Neural cell (in vitro differentiated cells): ENCODE data around the gene STX7. TPM values are rescaled to one million over a fixed set of nuclear protein-coding genes. Genes with fewer than 3 reads are reported as not detected.
"Not testable (repeated sequence)": the region's sequence is repeated elsewhere in the genome, so short reads cannot be mapped to it uniquely, and the experiment has no call there.

Source experiments
- H2AFZ ChIP-seq: fragments of 200-600, 300-800 bp; sonication (generic), shearing (Covaris generic); 2 replicates; pipeline ENCODE4 v1.6.0; 2014; ENCODE audit warnings: low read depth, mild to moderate bottlenecking, antibody characterized with exemption, low read length, moderate library complexity
- H3F3A ChIP-seq: fragments of 200-600 bp; shearing (Covaris generic); 2 replicates; pipeline ENCODE4 v1.6.1; 2016; ENCODE audit warnings: mild to moderate bottlenecking, moderate library complexity, mixed read lengths, antibody characterized with exemption, low read length; ENCODE audit not compliant: insufficient read depth, poor library complexity, severe bottlenecking
- H3K27ac ChIP-seq: fragments of 200-600, 300-800 bp; sonication (generic), shearing (Covaris generic); 2 replicates; pipeline ENCODE4 v1.5.1; 2014; ENCODE audit warnings: mild to moderate bottlenecking, low read length, moderate library complexity
- H3K27me3 ChIP-seq: fragments of 300-800, 200-600 bp; sonication (generic), shearing (Covaris generic); 2 replicates; pipeline ENCODE4 v1.6.0; 2014; ENCODE audit warnings: mild to moderate bottlenecking, low read depth, low read length, moderate library complexity; ENCODE audit not compliant: insufficient read depth
- H3K36me3 ChIP-seq: fragments of 300-800, 200-600 bp; sonication (generic), shearing (Covaris generic); 2 replicates; pipeline ENCODE4 v1.5.1; 2014; ENCODE audit warnings: mild to moderate bottlenecking, antibody characterized with exemption, low read length, moderate library complexity; ENCODE audit not compliant: insufficient read depth
- H3K4me2 ChIP-seq: fragments of 300-800, 200-600 bp; sonication (generic), shearing (Covaris generic); 2 replicates; pipeline ENCODE4 v1.6.0; 2014; ENCODE audit warnings: mild to moderate bottlenecking, low read length
- H3K4me3 ChIP-seq: fragments of 300-800, 200-600 bp; sonication (generic), shearing (Covaris generic); 2 replicates; pipeline ENCODE4 v1.5.1; 2014; ENCODE audit warnings: mild to moderate bottlenecking, low read length, moderate library complexity
- H3K79me2 ChIP-seq: fragments of 200-600 bp; shearing (Covaris generic); replicated peaks from 2 replicates; pipeline ENCODE4 v1.6.0; 2014; ENCODE audit warnings: mild to moderate bottlenecking, low read length, moderate library complexity; ENCODE audit not compliant: insufficient read depth
- H3K9ac ChIP-seq: fragments of 300-800, 200-600 bp; sonication (generic), shearing (Covaris generic); 2 replicates; pipeline ENCODE4 v1.6.1; 2016; ENCODE audit warnings: mild to moderate bottlenecking, low read length, mixed read lengths
- H3K9me2 ChIP-seq: fragments of 200-600 bp; shearing (Covaris generic); 2 replicates; pipeline ENCODE4 v1.6.1; 2016; ENCODE audit warnings: mild to moderate bottlenecking, low read length, mixed read lengths; ENCODE audit not compliant: insufficient read depth
- H3K9me3 ChIP-seq: fragments of 200-600, 300-800 bp; sonication (generic), shearing (Covaris generic); 2 replicates; pipeline ENCODE4 v1.6.1; 2016; ENCODE audit warnings: mild to moderate bottlenecking, mixed run types, low read length, moderate library complexity, mixed read lengths
- H4K20me1 ChIP-seq: fragments of 200-600 bp; shearing (Covaris generic); 2 replicates; pipeline ENCODE4 v1.6.1; 2016; ENCODE audit warnings: mild to moderate bottlenecking, mixed run types; ENCODE audit not compliant: insufficient read depth
- CTCF ChIP-seq: fragments of 450-650 bp; IDR thresholded peaks from 2 replicates; pipeline ENCODE4 v1.5.1; 2014; ENCODE audit warnings: antibody characterized with exemption, mild to moderate bottlenecking, moderate library complexity; ENCODE audit not compliant: poor library complexity, severe bottlenecking
- EP300 ChIP-seq: fragments of 450-650 bp; conservative IDR thresholded peaks from 2 replicates; pipeline ENCODE4 v1.6.1; 2014; ENCODE audit warnings: antibody characterized with exemption, mild to moderate bottlenecking, moderate library complexity; ENCODE audit not compliant: poor library complexity, severe bottlenecking
- EZH2 ChIP-seq: fragments of 200-600, 300-800 bp; shearing (Covaris generic), sonication (generic); IDR thresholded peaks from 2 replicates; pipeline ENCODE4 v1.6.1; 2014; ENCODE audit warnings: antibody characterized with exemption, low read length, borderline replicate concordance, mild to moderate bottlenecking; ENCODE audit not compliant: insufficient read depth, poor library complexity, severe bottlenecking
- MXI1 ChIP-seq: fragments of 450-650 bp; conservative IDR thresholded peaks from 2 replicates; pipeline ENCODE4 v1.6.1; 2014; ENCODE audit warnings: antibody characterized with exemption, mild to moderate bottlenecking; ENCODE audit not compliant: poor library complexity, severe bottlenecking
- POLR2AphosphoS5 ChIP-seq: IDR thresholded peaks from 2 replicates; pipeline ENCODE4 v1.6.1; 2012
- RAD21 ChIP-seq: fragments of 450-650 bp; conservative IDR thresholded peaks from 2 replicates; pipeline ENCODE4 v1.6.1; 2014; ENCODE audit warnings: antibody characterized with exemption, mild to moderate bottlenecking, moderate library complexity
- REST ChIP-seq: IDR thresholded peaks from 2 replicates; pipeline ENCODE4 v1.6.1; 2012; ENCODE audit warnings: borderline replicate concordance
- SMC3 ChIP-seq: fragments of 450-650 bp; conservative IDR thresholded peaks from 2 replicates; pipeline ENCODE4 v1.6.1; 2014; ENCODE audit warnings: antibody characterized with exemption, mild to moderate bottlenecking, moderate library complexity; ENCODE audit not compliant: poor library complexity
- TAF1 ChIP-seq: IDR thresholded peaks from 2 replicates; pipeline ENCODE4 v1.6.1; 2012; ENCODE audit warnings: low read depth
- polyA plus RNA-seq: library from polyadenylated mRNA; depleted of rRNA; stranded (reverse); fragments of >200 nt; gene quantifications from 2 replicates; pipeline ENCODE4 v1.2.3, GENCODE V29; 2014

Gene STX7
- polyA plus RNA-seq, 1 donor from 2014 or later, result 79.5 TPM

- Histone ChIP-seq H2AFZ (no peak within 1 kb of the TSS), H3K9me2 (no peaks in the 10 kb centered on the region), H3K4me3 (no peak within 1 kb of the TSS), H3K36me3 (no peaks in the 10 kb centered on the region), H3K4me2 (no peak within 1 kb of the TSS), H3K9ac (no peak within 1 kb of the TSS), H3K9me3 (no peaks in the 10 kb centered on the region), H3K79me2 (no peaks in the 10 kb centered on the region), H3F3A (no peaks in the 10 kb centered on the region), H4K20me1 (no peaks in the 10 kb centered on the region), H3K27ac (no peak within 1 kb of the TSS), H3K27me3 (no peaks in the 10 kb centered on the region)
- TF ChIP-seq RAD21 (no peak), EZH2 (no peak), REST (no peak), POLR2AphosphoS5 (no peak), TAF1 (no peak), CTCF (no peak), MXI1 (no peak), EP300 (no peak), SMC3 (no peak)
Observed at GRCh38 chr6:132537977-132538376, 25.1 kb upstream of the STX7 start, which contains the start of gene TAAR9. Gene TAAR9 (plus strand): TSS chr6:132538277. CDS start chr6:132538290, 13 bp downstream.

- no peaks in the 10 kb centered on the region for H3F3A ChIP-seq
- no peak overlapping the region for H3K9ac ChIP-seq
- H4K20me1 ChIP-seq, result no peaks in the 10 kb centered on the region
- H3K27me3 ChIP-seq, result no peaks in the 10 kb centered on the region
- TF ChIP-seq RAD21 (no peak), POLR2AphosphoS5 (no peak), EZH2 (no peak), SMC3 (no peak), MXI1 (no peak), CTCF (no peak), TAF1 (no peak), REST (no peak), EP300 (no peak)
- no peaks in the 10 kb centered on the region for H3K79me2 ChIP-seq
- H2AFZ ChIP-seq, result no peak overlapping the region
- no peaks in the 10 kb centered on the region for H3K9me3 ChIP-seq
- H3K4me2 ChIP-seq, result no peak overlapping the region
- no peak overlapping the region for H3K4me3 ChIP-seq
- H3K27ac ChIP-seq, result no peak overlapping the region
- no peaks in the 10 kb centered on the region for H3K9me2 ChIP-seq
- H3K36me3 ChIP-seq, result no peaks in the 10 kb centered on the region
Observed at GRCh38 chr6:132537145-132537544, 24.2 kb upstream of the STX7 start.

GRCh38 chr6:132534546-132534945, 21.6 kb upstream of the STX7 start:
- H2AFZ ChIP-seq, H3K9me2 ChIP-seq, H4K20me1 ChIP-seq, H3K79me2 ChIP-seq, H3K4me2 ChIP-seq, H3F3A ChIP-seq, H3K9me3 ChIP-seq, H3K9ac ChIP-seq, H3K4me3 ChIP-seq, H3K27ac ChIP-seq, H3K27me3 ChIP-seq, H3K36me3 ChIP-seq: not testable (repeated sequence)
